Measurements from ENCODE around the gene UBAC2. TPM values are rescaled to one million over a fixed set of nuclear protein-coding genes. Genes with fewer than 3 reads are reported as not detected.

The UBAC2 gene
- total and polyA plus RNA-seq, 2 of the 8 experiments (the other 6 are each of a cell fraction or from before 2014, with no cell fraction given) = 75.9 to 76.9 TPM

DNA sequence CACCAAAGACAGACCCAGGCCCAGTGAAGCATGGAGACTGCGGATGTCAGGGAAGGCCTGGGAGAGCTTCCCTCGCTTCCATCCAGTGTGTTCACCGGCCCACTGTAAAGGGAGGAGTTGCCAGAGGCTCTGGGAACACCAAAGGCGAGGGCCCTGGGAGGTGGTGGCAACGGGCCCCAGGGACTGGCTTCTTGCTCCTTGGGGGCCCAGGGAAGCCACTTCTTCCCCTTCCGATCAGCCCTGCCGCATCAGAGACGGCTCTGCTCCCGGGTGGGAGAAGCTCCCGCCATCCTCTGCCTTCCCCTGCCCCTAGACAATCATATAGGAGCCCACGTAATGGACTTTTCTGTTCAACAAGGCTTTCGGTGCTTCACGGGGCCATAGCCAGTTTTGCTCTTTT, 189.9 kb downstream of the UBAC2 start:
- Histone ChIP-seq H3K23me2 (ENCODE audit: low read depth, low read length) (no peaks in the 10 kb centered on the region), H3K4me2 (ENCODE audit: insufficient read depth in 1 of 2, low read depth in 2 of 2, low read length in 2 of 2) (no peak overlapping the region), H4K91ac (replicated peaks; ENCODE audit: insufficient read length, low read length) (no peak overlapping the region), H3K79me2 (ENCODE audit: control insufficient read depth in 1 of 2, insufficient read depth in 2 of 2, low read length in 2 of 2) (no peaks in the 10 kb centered on the region), H3K4me1 (replicated peaks in 1 of 4; ENCODE audit: control insufficient read depth in 3 of 4, insufficient read depth in 4 of 4, low read length in 3 of 4) (peaks cover 0 to 3% (median 0%) of the 10 kb centered on the region in 4 experiments; a peak in 1 of 7 replicates), H2BK12ac (ENCODE audit: low read depth, low read length) (no peak overlapping the region), H4K20me1 (replicated peaks in 1 of 2; ENCODE audit: control insufficient read depth in 1 of 2, insufficient read depth in 2 of 2, low read length in 2 of 2) (no peaks in the 10 kb centered on the region), H3K79me1 (ENCODE audit: low read depth, low read length) (no peaks in the 10 kb centered on the region), H3K27me3 (replicated peaks in 1 of 4; ENCODE audit: control insufficient read depth in 3 of 4, extremely low read depth in 1 of 4, insufficient read depth in 3 of 4, low read length in 3 of 4) (no peaks in the 10 kb centered on the region), H3K9ac (replicated peaks in 1 of 4; ENCODE audit: extremely low read depth in 1 of 4, low read depth in 3 of 4, low read length in 3 of 4) (no peak overlapping the region), H3K9me3 (ENCODE audit: insufficient read depth in 2 of 2, low read depth in 1 of 2, low read length in 1 of 2) (no peaks in the 10 kb centered on the region), H3K14ac (ENCODE audit: insufficient read length) (no peak overlapping the region), H3K23ac (ENCODE audit: insufficient read length) (no peak overlapping the region), H2AK5ac (ENCODE audit: low read depth, low read length) (no peak overlapping the region), H3K4ac (replicated peaks; ENCODE audit: insufficient read length, low read depth, low read length) (no peak overlapping the region), H3K36me3 (ENCODE audit: control insufficient read depth in 2 of 4, insufficient read depth in 4 of 4, low read length in 3 of 4) (peaks cover 0 to under 1% (median 0%) of the 10 kb centered on the region in 4 experiments; a peak in 1 of 8 replicates), H3K4me3 (ENCODE audit: extremely low read depth in 1 of 4, insufficient read depth in 2 of 4, low read depth in 3 of 4, low read length in 4 of 4) (no peak overlapping the region), H3K56ac (replicated peaks; ENCODE audit: insufficient read length, low read depth, low read length) (no peak overlapping the region), H2AFZ (ENCODE audit: low read length) (no peak overlapping the region), H2BK5ac (ENCODE audit: low read depth, low read length) (0 out of 2 replicates have a peak overlapping the region, but pooled peaks have one; percentile 30), H4K8ac (ENCODE audit: extremely low read depth, insufficient read depth, low read length) (no peak overlapping the region), H3K27ac (ENCODE audit: low read depth, low read length) (no peak overlapping the region), H2BK120ac (replicated peaks; ENCODE audit: low read depth, low read length) (no peak overlapping the region), H3K18ac (ENCODE audit: extremely low read depth, low read length) (no peak overlapping the region), H2BK20ac (ENCODE audit: low read length) (no peak overlapping the region), H4K5ac (ENCODE audit: insufficient read length, low read depth, low read length) (no peak overlapping the region), H2BK15ac (ENCODE audit: low read length) (no peak overlapping the region)
- 86% methylated on average over 13 of the region's 13 CpGs; no CpG with 5 or more reads in 1 of the 2 experiments for WGBS, 2 experiments (ENCODE audit: extremely low coverage in 1 of 2, insufficient coverage in 1 of 2, insufficient read length in 1 of 2, insufficient replicate concordance in 2 of 2, low coverage in 1 of 2, low lambda C conversion rate in 2 of 2, missing lambda C conversion rate in 1 of 2)
- ChIA-PET POLR2A (ENCODE audit: partially characterized antibody) (no interaction called here), CTCF (ENCODE audit: partially characterized antibody) (interaction anchor here (1.0 to 16.2 kb wide), 4 partner anchors 14 to 126 kb away, joined by 3 to 227 read pairs (median 8); no protein-coding TSS in a partner anchor)
- DNase-seq (ENCODE audit: low read depth in 1 of 2, low spot score in 2 of 2) = no peak
- FAIRE-seq = no peak
- no peak for TF ChIP-seq JUN (IDR thresholded peaks at IDR 0.05; ENCODE audit: low read depth, low read length)
- no peak for TF ChIP-seq KDM1A (IDR thresholded peaks at IDR 0.05; ENCODE audit: borderline replicate concordance, low read length)
- TF ChIP-seq KDM5A (IDR thresholded peaks at IDR 0.05; ENCODE audit: low read length) = no peak
- no peak for TF ChIP-seq MAFK (IDR thresholded peaks at IDR 0.05; ENCODE audit: low read depth, low read length)
- no peak for TF ChIP-seq POLR2AphosphoS5 (IDR thresholded peaks at IDR 0.05; ENCODE audit: low read depth, low read length)
- no peak for TF ChIP-seq GTF2F1 (IDR thresholded peaks at IDR 0.05; ENCODE audit: borderline replicate concordance, low read depth, low read length)
